ENCODE results near the gene C4orf33. TPM values are rescaled to one million over a fixed set of nuclear protein-coding genes. Genes with fewer than 3 reads are reported as not detected.

C4orf33 gene
- polyA plus RNA-seq, 1 donor from 2014 or later: 42.2 TPM

- Histone ChIP-seq H3K79me2 (replicated peaks; ENCODE audit: insufficient read depth, low read length) (no peaks in the 10 kb centered on the region), H3F3A (ENCODE audit: insufficient read depth, low read length, poor library complexity, severe bottlenecking) (no peaks in the 10 kb centered on the region), H3K36me3 (ENCODE audit: insufficient read depth, low read length) (no peaks in the 10 kb centered on the region), H3K4me3 (ENCODE audit: low read length) (no peak overlapping the region), H3K4me2 (ENCODE audit: low read length) (no peak overlapping the region), H3K27ac (ENCODE audit: low read length) (no peak overlapping the region), H2AFZ (ENCODE audit: low read depth, low read length) (no peak overlapping the region), H3K27me3 (ENCODE audit: insufficient read depth, low read depth, low read length) (no peaks in the 10 kb centered on the region), H4K20me1 (ENCODE audit: insufficient read depth) (no peaks in the 10 kb centered on the region), H3K9me3 (ENCODE audit: low read length) (no peaks in the 10 kb centered on the region), H3K9me2 (ENCODE audit: insufficient read depth, low read length) (no peaks in the 10 kb centered on the region), H3K9ac (ENCODE audit: low read length) (no peak overlapping the region)
- TF ChIP-seq POLR2AphosphoS5 (IDR thresholded peaks at IDR 0.05) (no peak), SMC3 (conservative IDR thresholded peaks at IDR 0.05; ENCODE audit: poor library complexity) (no peak), EP300 (conservative IDR thresholded peaks at IDR 0.05; ENCODE audit: poor library complexity, severe bottlenecking) (no peak), CTCF (IDR thresholded peaks at IDR 0.05; ENCODE audit: poor library complexity, severe bottlenecking) (no peak), EZH2 (IDR thresholded peaks at IDR 0.05; ENCODE audit: borderline replicate concordance, insufficient read depth, low read length, poor library complexity, severe bottlenecking) (no peak), REST (IDR thresholded peaks at IDR 0.05; ENCODE audit: borderline replicate concordance) (no peak), TAF1 (IDR thresholded peaks at IDR 0.05; ENCODE audit: low read depth) (no peak), RAD21 (conservative IDR thresholded peaks at IDR 0.05) (no peak), MXI1 (conservative IDR thresholded peaks at IDR 0.05; ENCODE audit: poor library complexity, severe bottlenecking) (no peak)
Observed at GRCh38 chr4:129077326-129077725, 18.6 kb upstream of the C4orf33 start.

DNA sequence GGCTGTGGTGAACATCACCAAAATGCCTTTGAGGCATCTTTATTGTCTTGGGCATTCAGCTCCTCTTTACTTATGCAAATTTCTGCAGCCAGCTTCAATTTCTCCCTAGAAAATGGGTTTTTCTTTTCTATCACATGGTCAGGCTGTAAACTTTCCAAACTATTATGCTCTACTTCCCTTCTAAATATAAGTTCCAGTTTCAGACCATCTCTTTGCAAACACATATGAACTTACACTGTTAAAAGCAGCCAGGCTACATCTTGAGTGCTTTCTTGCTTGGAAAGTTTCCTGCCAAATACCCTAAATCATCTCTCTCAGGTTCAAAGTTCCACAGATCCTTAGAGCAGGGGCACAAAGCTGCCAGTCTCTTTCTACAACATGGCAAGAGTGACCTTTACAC lies 15.8 kb upstream of the C4orf33 start:
- H3K27ac ChIP-seq (ENCODE audit: low read length): no peak overlapping the region
- H3K79me2 ChIP-seq (replicated peaks; ENCODE audit: insufficient read depth, low read length): peaks cover 6% of the 10 kb centered on the region
- H2AFZ ChIP-seq (ENCODE audit: low read depth, low read length): no peak overlapping the region
- H3K9me2 ChIP-seq (ENCODE audit: insufficient read depth, low read length): no peaks in the 10 kb centered on the region
- no peaks in the 10 kb centered on the region for H3K27me3 ChIP-seq (ENCODE audit: insufficient read depth, low read depth, low read length)
- no peak for TF ChIP-seq REST (IDR thresholded peaks at IDR 0.05; ENCODE audit: borderline replicate concordance)
- TF ChIP-seq RAD21 (conservative IDR thresholded peaks at IDR 0.05): no peak
- no peak for TF ChIP-seq MXI1 (conservative IDR thresholded peaks at IDR 0.05; ENCODE audit: poor library complexity, severe bottlenecking)
- TF ChIP-seq EP300 (conservative IDR thresholded peaks at IDR 0.05; ENCODE audit: poor library complexity, severe bottlenecking): no peak
- TF ChIP-seq EZH2 (IDR thresholded peaks at IDR 0.05; ENCODE audit: borderline replicate concordance, insufficient read depth, low read length, poor library complexity, severe bottlenecking): no peak
- no peak for TF ChIP-seq POLR2AphosphoS5 (IDR thresholded peaks at IDR 0.05)
- TF ChIP-seq CTCF (IDR thresholded peaks at IDR 0.05; ENCODE audit: poor library complexity, severe bottlenecking): no peak
- TF ChIP-seq TAF1 (IDR thresholded peaks at IDR 0.05; ENCODE audit: low read depth): no peak
- no peak for TF ChIP-seq SMC3 (conservative IDR thresholded peaks at IDR 0.05; ENCODE audit: poor library complexity)
- no peaks in the 10 kb centered on the region for H4K20me1 ChIP-seq (ENCODE audit: insufficient read depth)
- no peaks in the 10 kb centered on the region for H3K36me3 ChIP-seq (ENCODE audit: insufficient read depth, low read length)
- H3K4me2 ChIP-seq (ENCODE audit: low read length): no peak overlapping the region
- H3K9me3 ChIP-seq (ENCODE audit: low read length): no peaks in the 10 kb centered on the region
- no peak overlapping the region for H3K4me3 ChIP-seq (ENCODE audit: low read length)
- no peak overlapping the region for H3K9ac ChIP-seq (ENCODE audit: low read length)
- H3F3A ChIP-seq (ENCODE audit: insufficient read depth, low read length, poor library complexity, severe bottlenecking): no peaks in the 10 kb centered on the region
